Naive thymus-derived CD8-positive, alpha-beta T cell (primary cell): ENCODE data around the gene IL17RD. TPM values are rescaled to one million over a fixed set of nuclear protein-coding genes. Genes with fewer than 3 reads are reported as not detected.

Source experiments
- ATAC-seq, 2 donors: fragments of 150-1000 bp; cut with Tn5 transposase in 1 of 2; sonication (Bioruptor Pico), chemical (Tn5 transposase) in 1 of 2; 1 replicate in 1 of 2; 2 replicates in 1 of 2; pipeline ENCODE4 v1.10.0; 2021; ENCODE audit warnings: mild to moderate bottlenecking in 2 of 2, moderate library complexity in 2 of 2
- POLR2A ChIA-PET: fragments of 350-600 bp; sonication (Branson Sonifier 250); formaldehyde crosslinking; loops from one replicate; lab custom pipeline; 2021; ENCODE audit warnings: antibody characterized with exemption; lab: Charles Lee
- DNase-seq, 10 donors: peaks; one replicate each; pipeline versions ENCODE4 v3.0.0 to v3.0.0-alpha.2; 2020 to 2022
- H3K27ac Mint-ChIP-seq, 10 donors: one replicate each; pipeline ENCODE4 v1.8.0; 2020 to 2022; ENCODE audit warnings: mild to moderate bottlenecking in 10 of 10, mixed read lengths in 10 of 10, moderate library complexity in 4 of 10, inconsistent platforms in 1 of 10
- H3K27me3 Mint-ChIP-seq, 5 donors: one replicate each; pipeline ENCODE4 v1.8.0; 2021 to 2022; ENCODE audit warnings: mixed read lengths in 5 of 5
- H3K36me3 Mint-ChIP-seq, 3 donors: one replicate each; pipeline ENCODE4 v1.8.0; 2020 to 2022; ENCODE audit warnings: mixed read lengths in 3 of 3, mild to moderate bottlenecking in 2 of 3, inconsistent platforms in 1 of 3
- H3K4me1 Mint-ChIP-seq, 4 donors: one replicate each; pipeline ENCODE4 v1.8.0; 2021 to 2022; ENCODE audit warnings: mixed read lengths in 4 of 4
- H3K4me3 Mint-ChIP-seq, 10 donors: one replicate each; pipeline ENCODE4 v1.8.0; 2020 to 2022; ENCODE audit warnings: mild to moderate bottlenecking in 10 of 10, mixed read lengths in 10 of 10, moderate library complexity in 6 of 10, inconsistent platforms in 1 of 10
- H3K9me3 Mint-ChIP-seq, 9 donors: one replicate each; pipeline ENCODE4 v1.8.0; 2020 to 2022; ENCODE audit warnings: mixed read lengths in 9 of 9, mild to moderate bottlenecking in 3 of 9, inconsistent platforms in 1 of 9, moderate library complexity in 1 of 9
- polyA plus RNA-seq, 3 donors: library from polyadenylated mRNA; unstranded; fragments of 300-500 nt; fragmentation: Illumina TruSeq; gene quantifications; one replicate each; pipeline ENCODE4 v1.2.3, GENCODE V29; 2021
- total RNA-seq, 8 experiments: library from RNA in 2 of 8; stranded (reverse) in 2 of 8; gene quantifications; one replicate each; pipeline ENCODE4 v1.2.3 and lab custom pipeline; 2021 to 2026

Gene IL17RD
- total and polyA plus RNA-seq, 5 experiments from 2014 or later = not detected

- H3K27ac Mint-ChIP-seq = no peak overlapping the region
Observed at GRCh38 chr3:57078635-57079473, 86.3 kb downstream of the IL17RD start.

GRCh38 chr3:57078344-57078634, 86.9 kb downstream of the IL17RD start:
- POLR2A ChIA-PET = interaction anchor here (0.5 kb wide), 1 partner anchor 431 kb away, joined by 3 read pairs; no protein-coding TSS in a partner anchor
- Mint-ChIP-seq H3K27me3 (peaks cover 34 to 63% (median 54%) of the 10 kb centered on the region in 5 donors), H3K4me3 (peak overlapping the region; percentile 62 to 82 (median 76)), H3K36me3 (no peaks in the 10 kb centered on the region), H3K4me1 (peaks cover 0 to 9% (median 9%) of the 10 kb centered on the region in 4 donors), H3K9me3 (no peaks in the 10 kb centered on the region), H3K27ac (peak overlapping the region in 1 of 10 donors; percentile 5)
- ATAC-seq (peak; percentile 73 to 74), DNase-seq (peak in 7 of 10 donors; percentile 11 to 37 (median 22))

More at GRCh38 chr3:57078635-57079473, 86.3 kb downstream of the IL17RD start:
- Mint-ChIP-seq H3K4me3 (peak overlapping the region; percentile 62 to 82 (median 76)), H3K27me3 (peaks cover 34 to 58% (median 51%) of the 10 kb centered on the region in 5 donors), H3K4me1 (peaks cover 0 to 9% (median 9%) of the 10 kb centered on the region in 4 donors), H3K36me3 (no peaks in the 10 kb centered on the region), H3K9me3 (no peaks in the 10 kb centered on the region)
- POLR2A ChIA-PET = interaction anchor here (0.5 kb wide), 1 partner anchor 431 kb away, joined by 3 read pairs; no protein-coding TSS in a partner anchor
- peak; percentile 45 to 60 for ATAC-seq
- peak in 3 of 10 donors; percentile 2 to 9 (median 7) for DNase-seq

GRCh38 chr3:57077630-57078343, 87.4 kb downstream of the IL17RD start:
- H3K36me3 Mint-ChIP-seq = no peaks in the 10 kb centered on the region
- ATAC-seq (peak in 1 of 2 donors; percentile 4), DNase-seq (no peak)
- H3K9me3 Mint-ChIP-seq = no peaks in the 10 kb centered on the region
- POLR2A ChIA-PET = no interaction called here
- peaks cover 0 to 9% (median 9%) of the 10 kb centered on the region in 4 donors for H3K4me1 Mint-ChIP-seq
- H3K27ac Mint-ChIP-seq = no peak overlapping the region
- H3K27me3 Mint-ChIP-seq = peaks cover 36 to 68% (median 57%) of the 10 kb centered on the region in 5 donors
- peak overlapping the region; percentile 62 to 82 (median 76) for H3K4me3 Mint-ChIP-seq

GRCh38 chr3:57076422-57076951, 88.7 kb downstream of the IL17RD start:
- H3K4me3 Mint-ChIP-seq = peak overlapping the region in 2 of 10 donors; percentile 40 to 65
- H3K36me3 Mint-ChIP-seq = peaks cover 0 to 4% (median 0%) of the 10 kb centered on the region in 3 donors
- H3K27me3 Mint-ChIP-seq = peaks cover 42 to 77% (median 62%) of the 10 kb centered on the region in 5 donors
- POLR2A ChIA-PET = no interaction called here
- ATAC-seq (no peak), DNase-seq (no peak)
- no peak overlapping the region for H3K27ac Mint-ChIP-seq
- peaks cover 0 to 2% (median 0%) of the 10 kb centered on the region in 9 donors for H3K9me3 Mint-ChIP-seq
- H3K4me1 Mint-ChIP-seq = peaks cover 0 to 9% (median 9%) of the 10 kb centered on the region in 4 donors

GRCh38 chr3:57074135-57074534, 91.0 kb downstream of the IL17RD start:
- Mint-ChIP-seq H3K27ac (no peak overlapping the region), H3K27me3 (peaks cover 41 to 82% (median 59%) of the 10 kb centered on the region in 5 donors), H3K4me3 (no peak overlapping the region), H3K9me3 (peaks cover 0 to 7% (median 0%) of the 10 kb centered on the region in 9 donors), H3K36me3 (peaks cover 0 to 10% (median 8%) of the 10 kb centered on the region in 3 donors), H3K4me1 (peaks cover 0 to 9% (median 8%) of the 10 kb centered on the region in 4 donors)
- DNase-seq = no peak
- ATAC-seq = no peak
- POLR2A ChIA-PET = interaction anchor here (1.0 kb wide), 1 partner anchor 387 kb away, joined by 3 read pairs; no protein-coding TSS in a partner anchor

- Mint-ChIP-seq H3K9me3 (peaks cover 0 to 7% (median 0%) of the 10 kb centered on the region in 9 donors), H3K27me3 (peaks cover 41 to 82% (median 60%) of the 10 kb centered on the region in 5 donors), H3K27ac (no peak overlapping the region), H3K4me3 (no peak overlapping the region), H3K36me3 (peaks cover 0 to 10% (median 8%) of the 10 kb centered on the region in 3 donors), H3K4me1 (peaks cover 0 to 11% (median 9%) of the 10 kb centered on the region in 4 donors)
- POLR2A ChIA-PET = interaction anchor here (1.0 kb wide), 1 partner anchor 386 kb away, joined by 3 read pairs; no protein-coding TSS in a partner anchor
- no peak for DNase-seq
- ATAC-seq = no peak
Observed at GRCh38 chr3:57073628-57074027, 91.5 kb downstream of the IL17RD start.

GRCh38 chr3:57069503-57069902, 95.7 kb downstream of the IL17RD start:
- no peak overlapping the region for H3K4me3 Mint-ChIP-seq
- H3K27ac Mint-ChIP-seq = no peak overlapping the region
- H3K36me3 Mint-ChIP-seq = peaks cover 0 to 10% (median 8%) of the 10 kb centered on the region in 3 donors
- POLR2A ChIA-PET = no interaction called here
- H3K9me3 Mint-ChIP-seq = peaks cover 0 to 7% (median 0%) of the 10 kb centered on the region in 9 donors
- DNase-seq = no peak
- peaks cover 0 to 13% (median under 1%) of the 10 kb centered on the region in 4 donors for H3K4me1 Mint-ChIP-seq
- peaks cover 15 to 41% (median 25%) of the 10 kb centered on the region in 5 donors for H3K27me3 Mint-ChIP-seq
- ATAC-seq = no peak

- Mint-ChIP-seq H3K27me3 (peaks cover 11 to 32% (median 19%) of the 10 kb centered on the region in 5 donors), H3K36me3 (peaks cover 0 to 10% (median 8%) of the 10 kb centered on the region in 3 donors), H3K4me3 (peak overlapping the region in 1 of 10 donors; percentile 26), H3K4me1 (peaks cover 0 to 15% (median under 1%) of the 10 kb centered on the region in 4 donors), H3K27ac (peak overlapping the region in 1 of 10 donors; percentile 43), H3K9me3 (peaks cover 0 to 7% (median 0%) of the 10 kb centered on the region in 9 donors)
- DNase-seq (peak in 1 of 10 donors; percentile 42), ATAC-seq (peak; percentile 45 to 70)
- POLR2A ChIA-PET = no interaction called here
Observed at GRCh38 chr3:57068437-57069089, 96.6 kb downstream of the IL17RD start.

GRCh38 chr3:57066471-57066870, 98.7 kb downstream of the IL17RD start:
- Mint-ChIP-seq H3K4me1 (peaks cover 0 to 17% (median under 1%) of the 10 kb centered on the region in 4 donors), H3K4me3 (no peak overlapping the region), H3K36me3 (peaks cover 0 to 8% (median 6%) of the 10 kb centered on the region in 3 donors), H3K9me3 (peaks cover 0 to 7% (median 0%) of the 10 kb centered on the region in 9 donors), H3K27me3 (peaks cover 5 to 26% (median 18%) of the 10 kb centered on the region in 5 donors), H3K27ac (no peak overlapping the region)
- ATAC-seq (no peak), DNase-seq (no peak)
- POLR2A ChIA-PET = no interaction called here

- H3K27ac Mint-ChIP-seq = no peak overlapping the region
- H3K4me3 Mint-ChIP-seq = no peak overlapping the region
- no peak for DNase-seq
- H3K36me3 Mint-ChIP-seq = peaks cover 0 to 6% (median 5%) of the 10 kb centered on the region in 3 donors
- H3K4me1 Mint-ChIP-seq = peaks cover 0 to 17% (median under 1%) of the 10 kb centered on the region in 4 donors
- POLR2A ChIA-PET = no interaction called here
- no peak for ATAC-seq
- H3K27me3 Mint-ChIP-seq = peaks cover 5 to 20% (median 15%) of the 10 kb centered on the region in 5 donors
- H3K9me3 Mint-ChIP-seq = peaks cover 0 to 4% (median 0%) of the 10 kb centered on the region in 9 donors
Observed at GRCh38 chr3:57065588-57065987, 99.6 kb downstream of the IL17RD start.

GRCh38 chr3:57064572-57064971, 100.6 kb downstream of the IL17RD start:
- H3K4me3 Mint-ChIP-seq = no peak overlapping the region
- no peak for DNase-seq
- H3K4me1 Mint-ChIP-seq = peaks cover 0 to 17% (median under 1%) of the 10 kb centered on the region in 4 donors
- H3K27ac Mint-ChIP-seq = no peak overlapping the region
- H3K27me3 Mint-ChIP-seq = peaks cover 4 to 15% (median 9%) of the 10 kb centered on the region in 5 donors
- H3K9me3 Mint-ChIP-seq = no peaks in the 10 kb centered on the region
- no peak for ATAC-seq
- H3K36me3 Mint-ChIP-seq = no peaks in the 10 kb centered on the region
- POLR2A ChIA-PET = no interaction called here
